Measurements from ENCODE around the gene PPP1R1C. TPM values are rescaled to one million over a fixed set of nuclear protein-coding genes. Genes with fewer than 3 reads are reported as not detected.

Gene PPP1R1C, protein sequence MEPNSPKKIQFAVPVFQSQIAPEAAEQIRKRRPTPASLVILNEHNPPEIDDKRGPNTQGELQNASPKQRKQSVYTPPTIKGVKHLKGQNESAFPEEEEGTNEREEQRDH
- 1.4 and 1.5 TPM in 2 replicates for total RNA-seq

GRCh38 chr2:181985632-181986205, at the start of gene PPP1R1C:
PPP1R1C (plus strand) TSS chr2:181985853; CDS start chr2:181986111, 258 bp downstream.

Other genes with a start within 250 kb of the PPP1R1C start
- 142 and 157 TPM in 2 replicates for gene ITPRID2, start 94.1 kb upstream of the PPP1R1C start, total RNA-seq